Activated gamma-delta T cell treated with anti-CD3 and anti-CD28 coated beads, Interleukin-2, amount 50 U/mL, for 16 hours (primary cell): Measurements from ENCODE around the gene SBNO1.
"Not testable (repeated sequence)": the region's sequence is repeated elsewhere in the genome, so short reads cannot be mapped to it uniquely, and the experiment has no call there.

ENCODE experiments used
- DNase-seq: peaks from one replicate; pipeline ENCODE4 v3.0.0-alpha.2; 2020; ENCODE audit warnings: low read depth

The SBNO1 gene

GRCh38 chr12:123346946-123347345, 17.7 kb downstream of the SBNO1 start:
- no peak for DNase-seq

- no peak for DNase-seq
Measured at GRCh38 chr12:123344086-123344485, 20.6 kb downstream of the SBNO1 start.

- DNase-seq = no peak
Measured at GRCh38 chr12:123337070-123337469, 27.6 kb downstream of the SBNO1 start.

DNA sequence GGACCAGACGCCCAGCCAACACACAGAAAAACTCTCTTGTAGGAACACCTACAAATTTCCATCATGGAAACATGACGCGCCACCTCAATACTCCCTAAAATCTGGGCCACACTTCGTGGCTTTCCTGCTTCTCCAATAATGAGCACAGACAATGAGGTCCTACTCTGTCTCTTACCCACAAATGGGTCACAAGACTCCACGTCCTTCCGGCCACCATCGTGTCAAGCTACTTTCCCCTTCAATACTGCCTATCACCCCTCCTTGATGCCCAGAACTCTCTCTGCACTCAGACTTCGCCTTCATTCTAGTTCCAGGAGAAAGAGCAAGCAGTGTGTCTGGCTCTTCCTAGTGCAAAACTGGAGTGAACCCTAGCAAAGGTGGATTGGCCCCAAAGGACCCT, 28.1 kb downstream of the SBNO1 start:
- no peak for DNase-seq

DNA sequence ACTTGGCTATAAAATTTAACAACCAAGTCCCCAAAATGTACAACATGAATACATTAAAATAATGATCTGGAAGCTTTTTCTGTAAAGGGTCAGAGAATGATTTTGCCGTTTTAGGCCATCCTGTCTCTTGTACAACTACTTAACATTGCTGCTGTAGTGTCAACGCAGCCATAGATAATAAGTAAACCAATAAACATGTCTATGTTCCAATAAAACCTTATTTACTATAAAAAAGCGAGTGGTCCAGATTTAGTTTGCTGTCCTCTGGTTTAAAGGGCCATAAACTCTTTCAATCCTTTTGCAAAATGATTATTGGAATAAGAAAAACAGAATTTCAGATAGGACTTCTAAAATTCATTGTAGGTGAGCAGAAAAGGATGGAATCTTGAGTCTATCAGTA, 29.2 kb downstream of the SBNO1 start:
- DNase-seq = no peak

GRCh38 chr12:123329799-123330198, 34.8 kb downstream of the SBNO1 start:
- DNase-seq = no peak

DNA sequence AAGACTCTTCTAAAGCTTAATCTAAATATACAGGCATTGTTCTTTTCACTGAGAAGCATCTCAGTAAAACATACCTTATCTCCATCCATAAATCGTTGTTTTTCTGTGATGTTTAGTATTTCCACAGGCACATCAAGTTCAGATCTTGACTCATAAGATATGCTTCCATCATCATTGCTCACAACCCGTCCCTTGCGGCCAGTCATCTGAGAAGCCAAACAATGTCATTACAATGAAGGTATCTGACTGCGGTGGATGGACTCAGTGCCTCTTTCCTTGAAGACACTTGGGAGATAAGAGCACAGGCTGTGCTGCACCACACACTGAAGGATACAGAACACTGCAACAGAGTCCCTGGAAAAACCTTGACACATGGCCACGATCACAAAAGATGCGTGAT, 44.8 kb downstream of the SBNO1 start:
- DNase-seq = no peak

DNA sequence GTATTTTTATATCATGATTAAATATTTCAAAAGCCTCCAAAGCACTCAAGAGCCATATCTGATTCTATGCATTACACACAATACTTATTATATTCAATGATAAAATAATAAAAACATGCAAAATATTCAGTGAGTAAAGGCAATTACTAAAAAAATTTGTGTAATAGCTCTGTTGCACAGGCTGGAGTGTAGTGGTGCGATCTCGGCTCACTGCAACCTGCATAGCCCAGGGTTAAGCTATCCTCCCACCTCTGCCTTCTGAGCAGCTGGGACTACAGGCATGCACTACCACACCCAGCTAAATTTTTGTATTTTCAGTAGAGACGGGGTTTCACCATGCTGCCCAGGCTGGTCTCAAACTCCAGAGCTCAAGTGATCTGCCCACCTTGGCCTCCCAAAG, 45.4 kb downstream of the SBNO1 start:
- no peak for DNase-seq

DNA sequence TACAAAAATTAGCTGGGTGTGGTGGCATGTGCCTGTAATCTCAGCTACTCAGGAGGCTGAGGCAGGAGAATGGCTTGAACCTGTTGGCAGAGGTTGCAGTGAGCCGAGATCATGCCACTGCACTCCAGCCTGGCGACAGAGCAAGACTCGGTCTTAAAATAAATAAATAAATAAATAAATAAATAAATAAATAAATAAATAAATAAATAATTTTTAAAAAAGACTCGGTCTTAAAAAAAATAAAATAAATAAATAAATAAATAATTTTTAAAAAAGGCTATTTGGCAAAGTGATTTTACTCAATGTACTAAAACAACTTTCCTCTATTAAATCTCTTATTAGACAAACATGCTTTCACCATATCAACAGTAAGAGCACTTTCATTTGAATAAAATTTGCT, 51.6 kb downstream of the SBNO1 start:
- DNase-seq = not testable (repeated sequence)

DNA sequence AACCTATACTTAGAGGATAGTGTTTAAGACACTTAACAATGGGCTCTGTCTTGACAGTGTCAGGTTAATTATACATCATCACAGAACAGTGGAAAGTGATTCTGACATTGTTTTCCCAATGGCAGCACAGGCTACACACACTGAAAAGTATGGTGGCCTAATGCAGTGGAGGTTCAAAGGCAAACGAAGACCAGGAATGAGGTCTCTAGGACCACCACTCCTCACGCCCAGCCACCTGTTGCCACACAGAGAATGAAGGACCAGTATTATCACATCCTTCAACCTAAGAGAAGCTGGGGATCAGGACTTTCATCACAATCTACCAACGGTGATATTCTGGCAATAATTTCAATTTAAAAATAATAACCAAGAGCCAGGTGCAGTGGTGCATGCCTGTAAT, 58.4 kb downstream of the SBNO1 start:
- DNase-seq = no peak

- DNase-seq = no peak
Measured at GRCh38 chr12:123305136-123305535, 59.5 kb downstream of the SBNO1 start.

DNA sequence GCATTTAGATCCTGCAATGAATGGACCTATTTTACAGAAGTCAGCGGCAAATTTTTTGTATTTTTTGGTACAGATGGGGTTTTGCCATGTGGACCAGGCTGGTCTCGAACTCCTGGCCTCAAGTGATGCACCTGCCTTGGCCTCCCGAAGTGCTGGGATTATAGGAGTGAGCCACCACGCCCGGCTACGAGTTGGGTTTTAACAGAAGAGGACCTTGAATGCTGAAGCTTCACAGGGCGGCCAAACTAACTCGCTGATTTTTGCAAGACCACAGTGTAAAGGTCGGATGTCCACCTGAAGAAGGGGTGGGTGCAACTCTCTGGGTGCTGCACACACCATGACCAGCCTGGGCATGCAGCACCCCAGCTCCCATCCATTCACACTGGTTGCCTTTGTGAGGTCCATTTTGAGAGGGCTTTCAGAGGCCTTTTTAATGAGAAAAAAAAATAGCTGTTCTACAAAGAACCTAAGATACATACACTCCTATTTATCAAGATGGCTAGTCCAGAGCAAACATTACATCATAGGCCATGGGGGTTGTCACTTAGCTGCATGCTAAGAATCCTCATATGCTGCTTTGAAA, 71.4 kb downstream of the SBNO1 start:
- no peak for DNase-seq

- no peak for DNase-seq
Measured at GRCh38 chr12:123289911-123290310, 74.7 kb downstream of the SBNO1 start.

DNA sequence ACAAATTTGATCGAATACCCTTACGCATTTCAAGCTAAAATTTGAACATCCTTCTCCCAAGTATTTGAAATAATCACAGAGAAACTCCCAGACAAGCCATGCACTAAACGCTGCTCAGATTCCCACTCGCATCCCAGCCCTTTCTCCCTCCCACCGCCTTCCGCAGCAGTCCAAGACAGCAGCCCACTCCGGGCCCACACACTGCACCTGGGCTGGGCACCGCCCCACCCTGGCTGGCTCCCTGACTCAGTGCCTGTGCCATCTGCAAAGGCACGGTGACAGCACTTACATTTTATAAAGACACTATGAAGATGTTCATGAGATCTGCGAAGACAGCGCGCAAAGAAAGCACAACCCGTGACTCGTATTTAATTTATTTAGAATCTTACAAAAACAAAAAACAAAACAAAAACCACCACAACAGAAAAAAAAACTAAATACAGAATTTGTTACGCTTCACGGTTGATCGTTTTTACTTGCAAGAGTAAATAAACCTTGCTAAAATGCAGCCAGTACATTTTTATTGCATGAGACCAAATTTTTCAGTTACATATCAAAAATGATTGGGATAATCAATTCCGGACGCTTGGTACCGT, 75.8 kb downstream of the SBNO1 start:
- no peak for DNase-seq

- DNase-seq = no peak
Measured at GRCh38 chr12:123286652-123287373, 77.8 kb downstream of the SBNO1 start.

DNA sequence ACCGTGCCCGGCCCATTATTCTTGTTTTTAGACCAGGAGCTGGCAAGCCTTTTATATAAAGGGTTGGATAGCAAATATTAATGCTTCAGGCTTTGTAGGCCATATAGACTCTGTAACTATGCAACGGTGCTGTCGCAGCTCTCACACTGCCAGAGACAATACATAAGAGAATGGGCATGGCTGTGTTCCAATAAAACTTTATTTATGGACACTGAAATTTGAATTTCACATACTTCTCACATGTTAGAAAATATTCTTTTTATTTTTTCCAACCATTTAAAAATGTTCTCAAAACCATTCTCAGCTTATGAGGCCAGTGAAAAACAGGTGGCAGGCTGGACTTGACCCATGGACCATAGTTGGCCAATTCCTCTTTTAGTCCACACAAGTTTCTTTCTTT, 80.0 kb downstream of the SBNO1 start:
- DNase-seq = no peak

- DNase-seq = no peak
Measured at GRCh38 chr12:123283461-123283860, 81.2 kb downstream of the SBNO1 start.

GRCh38 chr12:123282111-123282510, 82.5 kb downstream of the SBNO1 start:
- DNase-seq = no peak

DNA sequence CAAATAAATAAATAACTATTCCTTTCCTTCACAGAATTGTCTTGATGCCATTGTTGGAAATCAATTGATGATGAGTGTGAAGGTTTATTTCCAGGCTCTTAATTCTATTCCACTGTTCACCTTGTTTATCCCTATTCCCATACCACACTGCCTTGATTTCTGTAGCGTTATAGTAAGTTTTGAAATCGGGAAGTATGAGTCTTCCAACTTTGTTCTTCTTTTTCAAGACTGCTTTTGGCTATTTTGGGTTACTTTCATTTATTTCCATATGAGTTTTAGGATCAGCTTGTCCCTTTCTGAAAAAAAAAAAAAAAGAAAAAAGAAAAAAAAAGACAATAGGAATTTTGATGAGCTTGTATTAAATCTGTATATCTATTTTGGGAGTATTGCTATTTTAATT, 83.7 kb downstream of the SBNO1 start:
- no peak for DNase-seq

DNA sequence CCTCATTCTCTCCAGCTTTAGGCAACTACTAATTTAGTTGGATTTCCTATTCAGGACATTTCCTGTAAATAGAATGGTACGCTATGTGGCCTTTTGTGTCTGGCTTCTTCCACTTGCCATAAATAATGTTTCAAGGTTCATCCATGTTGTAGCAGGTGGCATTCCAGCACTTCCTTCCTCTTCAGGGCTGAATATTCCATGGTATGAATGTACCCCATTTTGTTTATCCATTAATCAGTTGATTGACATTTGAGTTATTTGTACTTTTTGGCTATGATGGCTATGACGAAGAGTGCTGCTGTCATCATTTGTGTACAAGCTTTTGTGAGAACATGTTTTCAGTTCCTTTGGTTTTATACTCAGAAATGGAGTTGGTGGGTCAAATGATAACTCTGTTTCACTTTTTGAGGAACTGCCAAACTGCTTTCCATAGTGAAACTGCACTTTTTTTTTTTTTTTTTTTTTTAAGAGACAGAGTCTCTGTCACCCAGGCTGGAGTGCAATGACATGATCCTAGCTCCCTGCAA, 86.5 kb downstream of the SBNO1 start:
- no peak for DNase-seq

GRCh38 chr12:123273166-123273565, 91.5 kb downstream of the SBNO1 start:
- DNase-seq = no peak

- DNase-seq = peak; percentile 55
Measured at GRCh38 chr12:123271001-123271668, 93.5 kb downstream of the SBNO1 start.
